SK-N-SH (cell line): ENCODE results near the gene CDK5.

Source experiments
- CTCF ChIP-seq: fragments of 200-600 bp; sonication (generic); IDR thresholded peaks from 2 replicates; pipeline ENCODE4 v1.6.1; 2017; ENCODE audit warnings: antibody characterized with exemption, mild to moderate bottlenecking, moderate library complexity
- MAX ChIP-seq: IDR thresholded peaks from 2 replicates; pipeline ENCODE4 v1.4.0; 2012; ENCODE audit warnings: low read depth
- POLR2AphosphoS5 ChIP-seq: IDR thresholded peaks from 2 replicates; pipeline ENCODE4 v1.6.1; 2012; ENCODE audit warnings: low read depth, low read length

GRCh38 chr7:151007469-151007898, 50.2 kb downstream of the CDK5 start:
- TF ChIP-seq CTCF (no peak), POLR2AphosphoS5 (no peak), MAX (no peak)
